Ishikawa (cell line): ENCODE measurements around the gene MT3.

ENCODE experiments used
- CEBPB ChIP-seq: IDR thresholded peaks from 2 replicates; pipeline ENCODE4 v1.6.1; 2012
- CREB1 ChIP-seq: IDR thresholded peaks from 2 replicates; pipeline ENCODE4 v1.6.1; 2012; ENCODE audit warnings: low read depth
- EP300 ChIP-seq: IDR thresholded peaks from 2 replicates; pipeline ENCODE4 v1.6.1; 2012; ENCODE audit warnings: borderline replicate concordance
- MAX ChIP-seq: IDR thresholded peaks from 2 replicates; pipeline ENCODE4 v1.6.1; 2012
- NFIC ChIP-seq: IDR thresholded peaks from 2 replicates; pipeline ENCODE4 v1.6.1; 2012
- RAD21 ChIP-seq: IDR thresholded peaks from 2 replicates; pipeline ENCODE4 v1.6.1; 2012; ENCODE audit warnings: low read depth
- REST ChIP-seq: IDR thresholded peaks from 2 replicates; pipeline ENCODE4 v1.6.1; 2012; ENCODE audit warnings: low read depth, mild to moderate bottlenecking
- TAF1 ChIP-seq: IDR thresholded peaks from 2 replicates; pipeline ENCODE4 v1.6.1; 2012; ENCODE audit warnings: low read depth, mild to moderate bottlenecking
- TCF12 ChIP-seq: IDR thresholded peaks from 2 replicates; pipeline ENCODE4 v1.6.1; 2012; ENCODE audit warnings: low read depth
- USF1 ChIP-seq: IDR thresholded peaks from 2 replicates; pipeline ENCODE4 v1.6.1; 2012
- YY1 ChIP-seq: IDR thresholded peaks from 2 replicates; pipeline ENCODE4 v1.6.1; 2012; ENCODE audit warnings: low read depth
- ZBTB7A ChIP-seq: IDR thresholded peaks from 2 replicates; pipeline ENCODE4 v1.6.1; 2012; ENCODE audit warnings: low read depth

- no peak for TF ChIP-seq REST
- no peak for TF ChIP-seq YY1
- no peak for TF ChIP-seq RAD21
- no peak for TF ChIP-seq TAF1
- TF ChIP-seq EP300: no peak
- TF ChIP-seq MAX: no peak
- no peak for TF ChIP-seq NFIC
- TF ChIP-seq CEBPB: no peak
- no peak for TF ChIP-seq ZBTB7A
- no peak for TF ChIP-seq CREB1
- TF ChIP-seq TCF12: no peak
- peak; percentile 48; the same call in 1 of the 2 replicates for TF ChIP-seq USF1
Measured at GRCh38 chr16:56613706-56614105, 24.4 kb downstream of the MT3 start.
